Cardiac muscle cell (in vitro differentiated cells and primary cell): ENCODE measurements around the gene APEH. TPM values are rescaled to one million over a fixed set of nuclear protein-coding genes. Genes with fewer than 3 reads are reported as not detected.

Experiments
- DNase-seq, 2 donors: peaks; one replicate each; pipeline versions ENCODE4 v3.0.0 to v3.0.0-alpha.2; 2010 to 2017; ENCODE audit warnings: low read depth in 1 of 2, low spot score in 1 of 2
- H3K27ac ChIP-seq: fragments of 200-600 bp; sonication (generic); 2 replicates; pipeline ENCODE4 v1.5.1; 2016
- H3K27me3 ChIP-seq: fragments of 200-600 bp; sonication (generic); 2 replicates; pipeline ENCODE4 v1.6.0; 2016; ENCODE audit warnings: control low read depth
- H3K36me3 ChIP-seq: fragments of 200-600 bp; sonication (generic); 2 replicates; pipeline ENCODE4 v1.5.1; 2016; ENCODE audit warnings: control low read depth
- H3K4me1 ChIP-seq: fragments of 200-600 bp; sonication (generic); 2 replicates; pipeline ENCODE4 v1.8.1; 2017; ENCODE audit warnings: low read depth, mild to moderate bottlenecking, mixed run types
- H3K4me3 ChIP-seq: fragments of 200-600 bp; sonication (generic); 2 replicates; pipeline ENCODE4 v1.5.1; 2016; ENCODE audit warnings: mild to moderate bottlenecking
- H3K9me3 ChIP-seq: fragments of 200-600 bp; sonication (generic); 2 replicates; pipeline ENCODE4 v1.5.1; 2017; ENCODE audit warnings: low read depth, mild to moderate bottlenecking, control low read depth
- CTCF ChIP-seq: IDR thresholded peaks from 2 replicates; pipeline ENCODE4 v1.5.1; 2012; ENCODE audit warnings: low read depth, mild to moderate bottlenecking, low read length
- polyA plus RNA-seq: library from polyadenylated mRNA; unstranded; fragments of >200 nt; fragmentation: Nextera tagmentation; extraction: Ambion mirVana; gene quantifications from 2 replicates; pipeline ENCODE4 v1.2.1, GENCODE V29; 2016
- total RNA-seq: library from RNA; depleted of rRNA; stranded (reverse); fragments of >200 nt; gene quantifications from 2 replicates; pipeline ENCODE4 v1.2.3, GENCODE V29; 2016

APEH gene
- total and polyA plus RNA-seq, 2 experiments from 2014 or later, result 165 to 216 TPM

- Histone ChIP-seq H3K27me3 (no peaks in the 10 kb centered on the region), H3K27ac (no peak overlapping the region), H3K4me1 (peaks cover 15% of the 10 kb centered on the region), H3K9me3 (no peaks in the 10 kb centered on the region), H3K36me3 (no peaks in the 10 kb centered on the region), H3K4me3 (no peak overlapping the region)
- DNase-seq, result no peak
- no peak for TF ChIP-seq CTCF
Measured at GRCh38 chr3:49654176-49654825, 19.9 kb upstream of the APEH start.

GRCh38 chr3:49654955-49655556 is 19.1 kb upstream of the APEH start:
- TF ChIP-seq CTCF, result no peak
- Histone ChIP-seq H3K9me3 (no peaks in the 10 kb centered on the region), H3K4me1 (peaks cover 9% of the 10 kb centered on the region), H3K36me3 (no peaks in the 10 kb centered on the region), H3K27me3 (no peaks in the 10 kb centered on the region), H3K27ac (no peak overlapping the region), H3K4me3 (no peak overlapping the region)
- no peak for DNase-seq

DNA sequence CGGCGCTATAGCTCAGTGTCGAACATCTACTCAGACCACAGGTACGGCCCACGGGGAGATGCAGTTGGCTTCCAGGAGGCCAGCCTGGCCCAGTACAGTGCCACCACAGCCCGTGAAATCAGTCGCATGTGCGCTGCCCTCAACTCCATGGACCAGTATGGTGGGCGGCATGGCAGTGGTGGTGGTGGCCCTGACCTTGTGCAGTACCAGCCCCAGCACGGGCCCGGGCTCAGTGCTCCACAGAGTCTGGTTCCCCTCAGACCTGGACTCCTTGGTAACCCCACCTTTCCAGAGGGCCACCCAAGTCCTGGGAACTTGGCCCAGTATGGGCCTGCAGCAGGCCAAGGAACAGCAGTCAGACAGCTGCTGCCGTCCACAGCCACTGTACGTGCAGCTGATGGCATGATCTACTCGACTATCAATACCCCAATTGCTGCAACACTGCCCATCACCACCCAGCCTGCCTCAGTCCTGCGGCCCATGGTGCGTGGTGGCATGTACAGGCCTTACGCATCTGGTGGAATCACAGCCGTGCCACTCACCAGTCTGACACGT is 18.3 kb upstream of the APEH start:
- Histone ChIP-seq H3K9me3 (no peaks in the 10 kb centered on the region), H3K27me3 (no peaks in the 10 kb centered on the region), H3K36me3 (no peaks in the 10 kb centered on the region), H3K27ac (no peak overlapping the region), H3K4me1 (peaks cover 1% of the 10 kb centered on the region), H3K4me3 (no peak overlapping the region)
- TF ChIP-seq CTCF, result no peak
- no peak for DNase-seq

- Histone ChIP-seq H3K36me3 (no peaks in the 10 kb centered on the region), H3K4me1 (no peaks in the 10 kb centered on the region), H3K9me3 (no peaks in the 10 kb centered on the region), H3K27ac (no peak overlapping the region), H3K4me3 (no peak overlapping the region), H3K27me3 (no peaks in the 10 kb centered on the region)
- TF ChIP-seq CTCF, result peak; percentile 8
- peak in 1 of 2 donors; percentile 9 for DNase-seq
Measured at GRCh38 chr3:49656541-49657112, 17.5 kb upstream of the APEH start.

DNA sequence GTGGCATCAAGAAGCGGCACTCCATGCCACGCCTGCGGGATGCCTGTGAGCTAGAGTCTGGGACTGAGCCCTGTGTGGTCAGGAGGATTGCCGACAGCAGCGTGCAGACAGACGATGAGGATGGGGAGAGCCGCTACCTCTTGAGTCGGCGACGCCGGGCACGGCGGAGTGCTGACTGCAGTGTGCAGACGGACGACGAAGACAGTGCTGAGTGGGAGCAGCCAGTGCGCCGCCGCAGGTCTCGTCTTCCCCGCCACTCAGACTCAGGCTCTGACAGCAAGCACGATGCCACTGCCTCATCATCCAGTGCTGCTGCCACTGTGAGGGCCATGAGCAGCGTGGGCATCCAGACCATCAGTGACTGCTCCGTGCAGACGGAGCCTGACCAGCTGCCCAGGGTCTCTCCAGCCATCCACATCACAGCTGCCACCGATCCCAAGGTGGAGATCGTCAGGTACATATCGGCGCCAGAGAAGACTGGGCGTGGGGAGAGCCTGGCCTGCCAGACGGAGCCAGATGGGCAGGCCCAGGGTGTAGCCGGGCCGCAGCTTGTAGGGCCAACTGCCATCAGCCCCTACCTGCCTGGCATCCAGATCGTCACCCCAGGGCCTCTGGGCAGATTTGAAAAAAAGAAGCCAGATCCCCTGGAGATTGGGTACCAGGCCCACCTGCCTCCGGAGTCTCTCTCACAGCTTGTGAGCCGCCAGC is 16.8 kb upstream of the APEH start:
- Histone ChIP-seq H3K4me3 (no peak overlapping the region), H3K4me1 (no peaks in the 10 kb centered on the region), H3K9me3 (no peaks in the 10 kb centered on the region), H3K36me3 (no peaks in the 10 kb centered on the region), H3K27ac (no peak overlapping the region), H3K27me3 (no peaks in the 10 kb centered on the region)
- no peak for DNase-seq
- no peak for TF ChIP-seq CTCF
